GM23338 (cell line): Measurements from ENCODE around the gene INPP4B. TPM values are rescaled to one million over a fixed set of nuclear protein-coding genes. Genes with fewer than 3 reads are reported as not detected.

Experiments used
- ATAC-seq: fragments of 200-7000 bp; cut with Tn5 transposase; 3 replicates; pipeline ENCODE4 v1.9.1; 2020
- DNase-seq: peaks from one replicate; pipeline ENCODE4 v3.0.0-alpha.2; 2015; ENCODE audit warnings: low spot score
- H2AFZ ChIP-seq: fragments of 200-600 bp; sonication (generic); 2 replicates; pipeline ENCODE4 v1.8.0; 2016; ENCODE audit warnings: antibody characterized with exemption, mild to moderate bottlenecking, moderate library complexity
- H3F3A ChIP-seq: fragments of 200-600 bp; sonication (generic); replicated peaks from 2 replicates; pipeline ENCODE4 v1.8.0; 2017; ENCODE audit warnings: antibody characterized with exemption, mixed run types, low read depth
- H3K27ac ChIP-seq: fragments of 200-600 bp; sonication (generic); 2 replicates; pipeline ENCODE4 v1.6.1; 2016; ENCODE audit warnings: low read depth
- H3K27me3 ChIP-seq: fragments of 200-600 bp; sonication (generic); 2 replicates; pipeline ENCODE4 v1.8.0; 2016; ENCODE audit warnings: mild to moderate bottlenecking, mixed run types, moderate library complexity; ENCODE audit not compliant: insufficient read depth
- H3K36me3 ChIP-seq: fragments of 200-600 bp; sonication (generic); 2 replicates; pipeline ENCODE4 v1.8.0; 2016; ENCODE audit warnings: mild to moderate bottlenecking; ENCODE audit not compliant: insufficient read depth
- H3K4me1 ChIP-seq: fragments of 200-600 bp; sonication (generic); 2 replicates; pipeline ENCODE4 v1.8.0; 2016; ENCODE audit warnings: mild to moderate bottlenecking, moderate library complexity; ENCODE audit not compliant: insufficient read depth
- H3K4me2 ChIP-seq: fragments of 200-600 bp; sonication (generic); 2 replicates; pipeline ENCODE4 v1.7.1; 2017; ENCODE audit warnings: mixed run types
- H3K4me3 ChIP-seq: fragments of 200-600 bp; sonication (generic); 2 replicates; pipeline ENCODE4 v1.6.1; 2016; ENCODE audit warnings: mixed run types
- H3K79me2 ChIP-seq: fragments of 200-600 bp; sonication (generic); replicated peaks from 2 replicates; pipeline ENCODE4 v1.8.0; 2017; ENCODE audit warnings: mild to moderate bottlenecking; ENCODE audit not compliant: insufficient read depth
- H3K9me2 ChIP-seq: fragments of 200-600 bp; sonication (generic); 2 replicates; pipeline ENCODE4 v1.8.0; 2017; ENCODE audit not compliant: insufficient read depth
- H4K20me1 ChIP-seq: fragments of 200-600 bp; sonication (generic); replicated peaks from 2 replicates; pipeline ENCODE4 v1.8.0; 2017; ENCODE audit warnings: mild to moderate bottlenecking; ENCODE audit not compliant: insufficient read depth
- H3K27ac Mint-ChIP-seq: 2 replicates; pipeline ENCODE4 v1.8.0; 2020; ENCODE audit warnings: inconsistent platforms, mild to moderate bottlenecking, moderate library complexity, mixed read lengths
- H3K27me3 Mint-ChIP-seq: 3 replicates; pipeline ENCODE4 v1.8.0; 2022; ENCODE audit warnings: low read depth, mild to moderate bottlenecking, moderate library complexity, mixed read lengths, inconsistent platforms; ENCODE audit not compliant: insufficient read depth, poor library complexity
- H3K36me3 Mint-ChIP-seq: 3 replicates; pipeline ENCODE4 v1.8.0; 2021; ENCODE audit warnings: low read depth, mild to moderate bottlenecking, inconsistent platforms, moderate library complexity, mixed read lengths
- H3K4me1 Mint-ChIP-seq: 3 replicates; pipeline ENCODE4 v1.8.0; 2020; ENCODE audit warnings: mild to moderate bottlenecking, inconsistent platforms, mixed read lengths
- H3K4me3 Mint-ChIP-seq: 3 replicates; pipeline ENCODE4 v1.8.0; 2021; ENCODE audit warnings: moderate library complexity, mild to moderate bottlenecking, inconsistent platforms, mixed read lengths
- H3K9me3 Mint-ChIP-seq: 3 replicates; pipeline ENCODE4 v1.8.0; 2020; ENCODE audit warnings: moderate library complexity, mild to moderate bottlenecking, inconsistent platforms, mixed read lengths
- CREB1 ChIP-seq: fragments of 250-450 bp; sonication (Bioruptor Pico); IDR thresholded peaks from 2 replicates; pipeline ENCODE4 v1.5.0; 2020; ENCODE audit warnings: low read depth, mild to moderate bottlenecking, moderate library complexity
- ETS1 ChIP-seq: IDR thresholded peaks from 2 replicates; pipeline ENCODE4 v1.6.1; 2016; ENCODE audit warnings: antibody characterized with exemption
- EZH2phosphoT487 ChIP-seq: fragments of 200-600 bp; sonication (generic); IDR thresholded peaks from one replicate; pipeline ENCODE4 v1.8.1; 2018; ENCODE audit warnings: antibody characterized with exemption; ENCODE audit not compliant: unreplicated experiment
- JUNB ChIP-seq: IDR thresholded peaks from one replicate; pipeline ENCODE4 v1.6.1; 2016; ENCODE audit warnings: antibody characterized with exemption; ENCODE audit not compliant: unreplicated experiment
- NANOG ChIP-seq: IDR thresholded peaks from 2 replicates; pipeline ENCODE4 v1.6.1; 2016; ENCODE audit warnings: antibody characterized with exemption, borderline replicate concordance
- POLR2AphosphoS5 ChIP-seq: IDR thresholded peaks from 2 replicates; pipeline ENCODE4 v1.6.1; 2016; ENCODE audit warnings: antibody characterized with exemption, low read depth
- STAT1 ChIP-seq: IDR thresholded peaks from one replicate; pipeline ENCODE4 v1.6.1; 2016; ENCODE audit warnings: antibody characterized with exemption; ENCODE audit not compliant: unreplicated experiment
- ZNF462 ChIP-seq: fragments of 250-450 bp; sonication (Bioruptor Pico); IDR thresholded peaks from 2 replicates; pipeline ENCODE4 v1.5.0; 2020; ENCODE audit warnings: mild to moderate bottlenecking, moderate library complexity
- polyA plus RNA-seq: library from polyadenylated mRNA; unstranded; fragments of >200 nt; fragmentation: Nextera tagmentation; extraction: Ambion mirVana; gene quantifications from 2 replicates; pipeline ENCODE4 v1.2.1, GENCODE V29; 2016
- total RNA-seq: library from RNA; depleted of rRNA; stranded (reverse); fragments of >200 nt; shearing (Covaris generic); gene quantifications from 2 replicates; pipeline ENCODE4 v1.2.3, GENCODE V29; 2014
- TF ChIP-seq, protein P1 (sequence below): IDR thresholded peaks from one replicate; pipeline ENCODE4 v1.6.1; 2018; ENCODE audit warnings: antibody characterized with exemption; ENCODE audit not compliant: unreplicated experiment
- TF ChIP-seq, protein P2 (sequence below), 2 experiments: fragments of 200-600 bp in 1 of 2; sonication (generic) in 1 of 2; conservative IDR thresholded peaks; 2 replicates each; pipeline versions ENCODE4 v1.5.1 to v1.6.1; 2016 to 2017; ENCODE audit warnings: antibody characterized with exemption in 2 of 2, low read depth in 2 of 2, mild to moderate bottlenecking in 2 of 2, moderate library complexity in 1 of 2

The INPP4B gene
- total and polyA plus RNA-seq, 2 experiments from 2014 or later = 0.11 to 0.14 TPM

GRCh38 chr4:142262956-142263355 is 583.1 kb downstream of the INPP4B start:
- Mint-ChIP-seq H3K9me3 (no peaks in the 10 kb centered on the region; the same call in 2 of the 3 replicates), H3K4me3 (no peak overlapping the region), H3K27ac (no peak overlapping the region), H3K4me1 (peaks cover 5% of the 10 kb centered on the region; the same call in 1 of the 3 replicates), H3K36me3 (no peaks in the 10 kb centered on the region), H3K27me3 (no peaks in the 10 kb centered on the region)
- Histone ChIP-seq H2AFZ (peak overlapping the region; percentile 12; the same call in 1 of the 2 replicates), H4K20me1 (no peaks in the 10 kb centered on the region), H3K4me1 (no peaks in the 10 kb centered on the region), H3K79me2 (no peaks in the 10 kb centered on the region), H3K27me3 (no peaks in the 10 kb centered on the region), H3K4me3 (no peak overlapping the region), H3F3A (no peaks in the 10 kb centered on the region), H3K27ac (no peak overlapping the region), H3K4me2 (no peak overlapping the region), H3K9me2 (no peaks in the 10 kb centered on the region), H3K36me3 (no peaks in the 10 kb centered on the region)
- ATAC-seq (peak; percentile 32; the same call in 2 of the 3 replicates), DNase-seq (peak; percentile 22)
- TF ChIP-seq ETS1 (no peak), CREB1 (CRISPR knock-in tag) (no peak), NANOG (no peak), POLR2AphosphoS5 (no peak), EZH2phosphoT487 (no peak)
- TF ChIP-seq, protein P1, sequence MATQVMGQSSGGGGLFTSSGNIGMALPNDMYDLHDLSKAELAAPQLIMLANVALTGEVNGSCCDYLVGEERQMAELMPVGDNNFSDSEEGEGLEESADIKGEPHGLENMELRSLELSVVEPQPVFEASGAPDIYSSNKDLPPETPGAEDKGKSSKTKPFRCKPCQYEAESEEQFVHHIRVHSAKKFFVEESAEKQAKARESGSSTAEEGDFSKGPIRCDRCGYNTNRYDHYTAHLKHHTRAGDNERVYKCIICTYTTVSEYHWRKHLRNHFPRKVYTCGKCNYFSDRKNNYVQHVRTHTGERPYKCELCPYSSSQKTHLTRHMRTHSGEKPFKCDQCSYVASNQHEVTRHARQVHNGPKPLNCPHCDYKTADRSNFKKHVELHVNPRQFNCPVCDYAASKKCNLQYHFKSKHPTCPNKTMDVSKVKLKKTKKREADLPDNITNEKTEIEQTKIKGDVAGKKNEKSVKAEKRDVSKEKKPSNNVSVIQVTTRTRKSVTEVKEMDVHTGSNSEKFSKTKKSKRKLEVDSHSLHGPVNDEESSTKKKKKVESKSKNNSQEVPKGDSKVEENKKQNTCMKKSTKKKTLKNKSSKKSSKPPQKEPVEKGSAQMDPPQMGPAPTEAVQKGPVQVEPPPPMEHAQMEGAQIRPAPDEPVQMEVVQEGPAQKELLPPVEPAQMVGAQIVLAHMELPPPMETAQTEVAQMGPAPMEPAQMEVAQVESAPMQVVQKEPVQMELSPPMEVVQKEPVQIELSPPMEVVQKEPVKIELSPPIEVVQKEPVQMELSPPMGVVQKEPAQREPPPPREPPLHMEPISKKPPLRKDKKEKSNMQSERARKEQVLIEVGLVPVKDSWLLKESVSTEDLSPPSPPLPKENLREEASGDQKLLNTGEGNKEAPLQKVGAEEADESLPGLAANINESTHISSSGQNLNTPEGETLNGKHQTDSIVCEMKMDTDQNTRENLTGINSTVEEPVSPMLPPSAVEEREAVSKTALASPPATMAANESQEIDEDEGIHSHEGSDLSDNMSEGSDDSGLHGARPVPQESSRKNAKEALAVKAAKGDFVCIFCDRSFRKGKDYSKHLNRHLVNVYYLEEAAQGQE = no peak

GRCh38 chr4:142248946-142249345 is 597.2 kb downstream of the INPP4B start:
- Mint-ChIP-seq H3K4me1 (no peaks in the 10 kb centered on the region), H3K4me3 (no peak overlapping the region), H3K9me3 (peaks cover 15% of the 10 kb centered on the region), H3K27me3 (peaks cover 5% of the 10 kb centered on the region), H3K27ac (no peak overlapping the region), H3K36me3 (peaks cover 9% of the 10 kb centered on the region; the same call in 2 of the 3 replicates)
- Histone ChIP-seq H3K4me2 (no peak overlapping the region), H3K4me1 (no peaks in the 10 kb centered on the region), H3K27ac (no peak overlapping the region), H4K20me1 (no peaks in the 10 kb centered on the region), H3K27me3 (no peaks in the 10 kb centered on the region), H3K9me2 (no peaks in the 10 kb centered on the region), H3K79me2 (no peaks in the 10 kb centered on the region), H3K36me3 (no peaks in the 10 kb centered on the region), H3F3A (no peaks in the 10 kb centered on the region), H3K4me3 (no peak overlapping the region), H2AFZ (no peak overlapping the region)
- ATAC-seq (no peak), DNase-seq (no peak)
- TF ChIP-seq, protein P2, sequence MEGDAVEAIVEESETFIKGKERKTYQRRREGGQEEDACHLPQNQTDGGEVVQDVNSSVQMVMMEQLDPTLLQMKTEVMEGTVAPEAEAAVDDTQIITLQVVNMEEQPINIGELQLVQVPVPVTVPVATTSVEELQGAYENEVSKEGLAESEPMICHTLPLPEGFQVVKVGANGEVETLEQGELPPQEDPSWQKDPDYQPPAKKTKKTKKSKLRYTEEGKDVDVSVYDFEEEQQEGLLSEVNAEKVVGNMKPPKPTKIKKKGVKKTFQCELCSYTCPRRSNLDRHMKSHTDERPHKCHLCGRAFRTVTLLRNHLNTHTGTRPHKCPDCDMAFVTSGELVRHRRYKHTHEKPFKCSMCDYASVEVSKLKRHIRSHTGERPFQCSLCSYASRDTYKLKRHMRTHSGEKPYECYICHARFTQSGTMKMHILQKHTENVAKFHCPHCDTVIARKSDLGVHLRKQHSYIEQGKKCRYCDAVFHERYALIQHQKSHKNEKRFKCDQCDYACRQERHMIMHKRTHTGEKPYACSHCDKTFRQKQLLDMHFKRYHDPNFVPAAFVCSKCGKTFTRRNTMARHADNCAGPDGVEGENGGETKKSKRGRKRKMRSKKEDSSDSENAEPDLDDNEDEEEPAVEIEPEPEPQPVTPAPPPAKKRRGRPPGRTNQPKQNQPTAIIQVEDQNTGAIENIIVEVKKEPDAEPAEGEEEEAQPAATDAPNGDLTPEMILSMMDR (conservative IDR thresholded peaks at IDR 0.05; ENCODE audit: low read depth in 2 of 2) = no peak
- no peak for TF ChIP-seq STAT1
- TF ChIP-seq JUNB = no peak
- no peak for TF ChIP-seq NANOG
- TF ChIP-seq ZNF462 (CRISPR knock-in tag) = no peak
